ENCODE data around the gene PJVK. TPM values are rescaled to one million over a fixed set of nuclear protein-coding genes. Genes with fewer than 3 reads are reported as not detected.

Gene PJVK
- total and polyA plus RNA-seq, 10 of the 15 experiments (the other 5 are each of a cell fraction or from before 2014, with no cell fraction given): 1.8 to 6.8 (median 3.2) TPM

DNA sequence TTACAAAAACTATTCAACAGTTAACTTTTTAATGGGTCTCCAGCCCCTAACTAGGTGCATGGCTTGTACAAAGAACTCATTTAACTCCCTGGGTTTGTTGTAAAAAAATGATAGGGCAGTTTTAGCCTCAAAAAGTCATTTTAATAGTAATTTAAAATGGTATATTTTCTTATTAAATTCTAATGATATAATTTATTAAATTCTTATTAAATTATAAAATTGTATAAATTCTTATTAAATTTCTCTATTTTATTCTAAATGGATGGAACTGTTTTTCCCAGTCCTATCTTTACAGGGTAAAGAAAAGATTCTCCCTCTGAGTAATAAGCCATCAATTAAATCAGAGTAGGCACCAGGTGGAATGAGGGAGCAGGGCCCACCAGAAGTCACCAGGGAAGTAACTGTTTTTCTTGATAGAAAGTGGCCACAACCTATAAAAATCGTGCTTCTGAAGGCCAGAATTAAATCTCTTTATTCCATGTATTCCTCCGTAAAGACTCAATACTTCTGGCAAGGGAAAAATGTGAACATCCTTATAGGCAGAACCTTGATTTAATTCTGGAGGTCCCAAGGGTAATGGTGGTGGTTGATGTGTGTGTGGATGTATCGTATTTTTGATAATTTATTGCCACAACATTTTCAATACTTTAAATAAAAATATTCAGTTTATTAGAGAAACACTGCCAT is 26.4 kb downstream of the PJVK start:
- FAIRE-seq: no peak
- Histone ChIP-seq H3K4me2 (ENCODE audit: control insufficient read depth, insufficient read depth) (peak overlapping the region; percentile 97), H3K4me3 (peak overlapping the region; percentile 99), H4K20me1 (ENCODE audit: control insufficient read depth, insufficient read depth) (no peaks in the 10 kb centered on the region), H3K9ac (ENCODE audit: control insufficient read depth, insufficient read depth, low read length) (peak overlapping the region; percentile 94), H3K27me3 (replicated peaks in 1 of 2; ENCODE audit: control insufficient read depth in 2 of 2, insufficient read depth in 2 of 2, low read length in 1 of 2) (no peaks in the 10 kb centered on the region), H3K79me2 (ENCODE audit: control insufficient read depth, insufficient read depth, low read length) (peaks cover 25% of the 10 kb centered on the region), H2AFZ (ENCODE audit: control insufficient read depth, low read depth, low read length) (peak overlapping the region; percentile 98), H3K4me1 (ENCODE audit: control insufficient read depth, insufficient read depth, low read length) (peaks cover 7% of the 10 kb centered on the region; the same call in 1 of the 2 replicates), H3K9me3 (replicated peaks; ENCODE audit: control insufficient read depth, insufficient read depth, low read length) (no peaks in the 10 kb centered on the region), H3K27ac (ENCODE audit: control insufficient read depth, insufficient read depth) (peak overlapping the region; percentile 88), H3K36me3 (ENCODE audit: control insufficient read depth in 2 of 2, insufficient read depth in 2 of 2, low read length in 1 of 2) (no peaks in the 10 kb centered on the region)
- no peak for ATAC-seq
- ChIA-PET SMC1A (ENCODE audit: uncharacterized antibody, unreplicated experiment) (interaction anchor here (1.6 kb wide), 1 partner anchor 53 kb away, joined by 3 read pairs; no protein-coding TSS in a partner anchor), CTCF (no interaction called here), POLR2A (interaction anchor here (0.6 kb wide), 2 partner anchors 21 to 33 kb away, joined by 3 read pairs; no protein-coding TSS in a partner anchor), RAD21 (ENCODE audit: unreplicated experiment) (no interaction called here)
- BruUV-seq (replicated peaks): no TSS peak
- no peak for TF ChIP-seq ZNF384 (IDR thresholded peaks at IDR 0.05; ENCODE audit: borderline replicate concordance, low read depth, low read length)
- peak; percentile 40 for TF ChIP-seq MEF2B (IDR thresholded peaks at IDR 0.05; ENCODE audit: partially characterized antibody, poor library complexity, severe bottlenecking)
- no peak for TF ChIP-seq PBX3 (IDR thresholded peaks at IDR 0.05; ENCODE audit: insufficient replicate concordance, low read depth, low read length)
- no peak for TF ChIP-seq HDAC6 (IDR thresholded peaks at IDR 0.05; ENCODE audit: unreplicated experiment)
- TF ChIP-seq, protein P1, sequence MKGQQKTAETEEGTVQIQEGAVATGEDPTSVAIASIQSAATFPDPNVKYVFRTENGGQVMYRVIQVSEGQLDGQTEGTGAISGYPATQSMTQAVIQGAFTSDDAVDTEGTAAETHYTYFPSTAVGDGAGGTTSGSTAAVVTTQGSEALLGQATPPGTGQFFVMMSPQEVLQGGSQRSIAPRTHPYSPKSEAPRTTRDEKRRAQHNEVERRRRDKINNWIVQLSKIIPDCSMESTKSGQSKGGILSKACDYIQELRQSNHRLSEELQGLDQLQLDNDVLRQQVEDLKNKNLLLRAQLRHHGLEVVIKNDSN (IDR thresholded peaks at IDR 0.05; ENCODE audit: borderline replicate concordance, extremely low read length, insufficient read depth, low read depth, low read length): no peak
- TF ChIP-seq JUND (IDR thresholded peaks at IDR 0.05; ENCODE audit: low read depth, low read length): no peak
- TF ChIP-seq WRNIP1 (IDR thresholded peaks at IDR 0.05; ENCODE audit: borderline replicate concordance, low read depth, low read length): no peak
- intact Hi-C loops (cut with micrococcal nuclease; ENCODE audit: unreplicated experiment): loop anchor here (1.0 to 10.0 kb wide), 3 partner anchors 26 to 437 kb away; partner anchors contain the start of genes PJVK and PRKRA
- in situ Hi-C loops (cut with MboI): no loop called here
- no peak for DNase-seq (ENCODE audit: low read depth, low spot score)
- 0% methylated on average over 3 of the region's 3 CpGs for WGBS (ENCODE audit: insufficient coverage, insufficient replicate concordance, low lambda C conversion rate, missing lambda C conversion rate)
